HepG2 (cell line): Measurements from ENCODE around the gene ARHGEF3. TPM values are rescaled to one million over a fixed set of nuclear protein-coding genes. Genes with fewer than 3 reads are reported as not detected.
A peak's percentile ranks its signal among the peaks of the same experiment; 100 is the strongest.

ENCODE experiments used
- AHR ChIP-seq: IDR thresholded peaks from 2 replicates; pipeline ENCODE4 v1.6.1; 2018; ENCODE audit warnings: missing genetic modification reagents, missing compliant biosample characterization
- DNMT1 ChIP-seq: sonication (generic); formaldehyde crosslinking; IDR thresholded peaks from 2 replicates; pipeline ENCODE4 v1.5.1; 2020; ENCODE audit warnings: mild to moderate bottlenecking, missing genetic modification reagents
- EHMT2 ChIP-seq: fragments of 200-600 bp; sonication (generic); IDR thresholded peaks from 2 replicates; pipeline ENCODE4 v1.7.0; 2017; ENCODE audit warnings: antibody characterized with exemption, low read depth, low read length, borderline replicate concordance
- HMGA1 ChIP-seq: sonication (generic); formaldehyde crosslinking; conservative IDR thresholded peaks from 2 replicates; pipeline ENCODE4 v1.4.0; 2020; ENCODE audit warnings: missing genetic modification reagents
- KAT2B ChIP-seq: fragments of 150-350 bp; IDR thresholded peaks from 2 replicates; pipeline ENCODE4 v1.6.1; 2014; ENCODE audit warnings: low read depth, low read length, borderline replicate concordance
- KDM3A ChIP-seq: IDR thresholded peaks from 2 replicates; pipeline ENCODE4 v1.6.1; 2018; ENCODE audit warnings: low read depth, missing compliant biosample characterization
- KMT2B ChIP-seq: IDR thresholded peaks from 2 replicates; pipeline ENCODE4 v1.6.1; 2016; ENCODE audit warnings: missing genetic modification reagents, missing compliant biosample characterization
- PRMT3 ChIP-seq: sonication (generic); formaldehyde crosslinking; IDR thresholded peaks from 2 replicates; pipeline ENCODE4 v1.8.1; 2022; ENCODE audit warnings: low read depth, mild to moderate bottlenecking, moderate library complexity, missing genetic modification reagents, borderline replicate concordance
- SP5 ChIP-seq: IDR thresholded peaks from 2 replicates; pipeline ENCODE4 v1.6.1; 2016; ENCODE audit warnings: low read depth, borderline replicate concordance
- ZC3H13 ChIP-seq: sonication (generic); formaldehyde crosslinking; IDR thresholded peaks from 2 replicates; pipeline ENCODE4 v1.8.1; 2023; ENCODE audit warnings: mild to moderate bottlenecking, missing genetic modification reagents, moderate library complexity
- ZNF292 ChIP-seq: sonication (generic); formaldehyde crosslinking; IDR thresholded peaks from 2 replicates; pipeline ENCODE4 v1.8.1; 2022; ENCODE audit warnings: mild to moderate bottlenecking, low read depth, missing genetic modification reagents, borderline replicate concordance
- ZNF780A ChIP-seq: sonication (generic); formaldehyde crosslinking; IDR thresholded peaks from 2 replicates; pipeline ENCODE4 v1.8.0; 2022; ENCODE audit warnings: mild to moderate bottlenecking, missing genetic modification reagents, moderate library complexity
- polyA plus RNA-seq, 8 experiments: library from polyadenylated mRNA; depleted of rRNA in 3 of 8; stranded (reverse) in 7 of 8; unstranded in 1 of 8; fragments of >200 nt; fragmentation: Illumina TruSeq in 4 of 8; extraction: Trizol in 4 of 8; gene quantifications; 2 replicates each; pipeline versions ENCODE4 v1.2.1 to v1.2.3, GENCODE V29; 2011 to 2016; ENCODE audit warnings: low read depth in 4 of 8, missing spikeins in 1 of 8, mixed read lengths in 1 of 8; ENCODE audit not compliant: insufficient read depth in 1 of 8
- total RNA-seq, 5 experiments: library from RNA; depleted of rRNA; stranded (reverse); fragments of >200 nt; fragmentation: Illumina TruSeq; extraction: Trizol; gene quantifications; 2 replicates each; pipeline ENCODE4 v1.2.3, GENCODE V29; 2016; ENCODE audit warnings: low read depth in 1 of 5
- TF ChIP-seq, protein P1 (sequence below): sonication (generic); formaldehyde crosslinking; IDR thresholded peaks from 2 replicates; pipeline ENCODE4 v1.4.0; 2020; ENCODE audit warnings: missing genetic modification reagents
- TF ChIP-seq, protein P2 (sequence below): sonication (generic); formaldehyde crosslinking; conservative IDR thresholded peaks from 2 replicates; pipeline ENCODE4 v1.4.0; 2020; ENCODE audit warnings: missing genetic modification reagents
- TF ChIP-seq, protein P3 (sequence below), 2 experiments: sonication (generic) in 1 of 2; formaldehyde crosslinking in 1 of 2; IDR thresholded peaks; 2 replicates each; pipeline versions ENCODE4 v1.6.1 to v1.9.0; 2014 to 2022; ENCODE audit warnings: antibody characterized with exemption in 1 of 2, borderline replicate concordance in 1 of 2, inconsistent platforms in 1 of 2, low read depth in 1 of 2, missing genetic modification reagents in 1 of 2

Gene ARHGEF3
- total and polyA plus RNA-seq, 2 of the 13 experiments (the other 11 are each of a cell fraction or from before 2014, with no cell fraction given), result 14.8 to 23.1 TPM

DNA sequence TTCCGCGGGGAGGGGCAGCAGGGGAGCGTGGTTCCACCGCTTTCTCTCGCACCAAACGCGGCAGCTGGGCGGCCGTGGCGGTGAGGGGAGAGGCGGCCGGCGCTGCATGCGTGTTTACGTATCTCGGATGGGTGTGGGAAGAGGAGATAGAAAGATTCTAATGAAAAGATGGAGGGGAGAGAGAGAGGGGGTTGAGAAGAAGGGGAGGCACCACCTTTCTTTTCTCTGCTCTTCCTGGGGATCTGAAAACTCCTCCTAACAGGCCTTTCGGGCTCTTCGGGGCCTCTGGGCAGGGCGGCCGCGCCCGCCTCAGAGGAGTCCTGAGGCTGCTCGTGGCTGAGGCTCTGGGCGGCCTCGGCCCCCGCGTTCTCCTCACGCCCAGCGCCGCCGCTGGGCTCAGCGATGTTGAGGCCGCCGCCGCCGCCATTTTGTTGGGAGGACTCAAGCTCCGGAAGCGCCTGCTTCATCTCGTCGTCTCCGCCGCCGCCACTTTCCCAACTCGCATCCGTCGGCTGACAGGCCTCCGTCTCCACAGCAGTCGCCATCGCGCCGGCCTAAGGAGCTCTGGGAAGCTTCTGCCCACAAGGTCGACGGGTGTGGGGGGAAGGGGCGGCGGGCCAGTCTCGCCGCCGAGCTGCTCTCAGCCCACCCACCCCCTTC lies 119.2 kb downstream of the ARHGEF3 start (continued):
- TF ChIP-seq, protein P1, sequence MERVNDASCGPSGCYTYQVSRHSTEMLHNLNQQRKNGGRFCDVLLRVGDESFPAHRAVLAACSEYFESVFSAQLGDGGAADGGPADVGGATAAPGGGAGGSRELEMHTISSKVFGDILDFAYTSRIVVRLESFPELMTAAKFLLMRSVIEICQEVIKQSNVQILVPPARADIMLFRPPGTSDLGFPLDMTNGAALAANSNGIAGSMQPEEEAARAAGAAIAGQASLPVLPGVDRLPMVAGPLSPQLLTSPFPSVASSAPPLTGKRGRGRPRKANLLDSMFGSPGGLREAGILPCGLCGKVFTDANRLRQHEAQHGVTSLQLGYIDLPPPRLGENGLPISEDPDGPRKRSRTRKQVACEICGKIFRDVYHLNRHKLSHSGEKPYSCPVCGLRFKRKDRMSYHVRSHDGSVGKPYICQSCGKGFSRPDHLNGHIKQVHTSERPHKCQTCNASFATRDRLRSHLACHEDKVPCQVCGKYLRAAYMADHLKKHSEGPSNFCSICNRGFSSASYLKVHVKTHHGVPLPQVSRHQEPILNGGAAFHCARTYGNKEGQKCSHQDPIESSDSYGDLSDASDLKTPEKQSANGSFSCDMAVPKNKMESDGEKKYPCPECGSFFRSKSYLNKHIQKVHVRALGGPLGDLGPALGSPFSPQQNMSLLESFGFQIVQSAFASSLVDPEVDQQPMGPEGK (CRISPR knock-in tag), result peak; percentile 49; the same call in 1 of the 2 replicates
- TF ChIP-seq PRMT3, result 0 out of 2 replicates have a peak, but pooled peaks have one; percentile 11
- TF ChIP-seq ZNF780A (CRISPR knock-in tag), result 0 out of 2 replicates have a peak, but pooled peaks have one; percentile 64
- peak; percentile 93 for TF ChIP-seq ZC3H13
- no peak for TF ChIP-seq AHR (CRISPR knock-in tag)
- TF ChIP-seq KDM3A (CRISPR knock-in tag), result no peak
- no peak for TF ChIP-seq EHMT2
- TF ChIP-seq KMT2B (CRISPR knock-in tag), result peak; percentile 75
- no peak for TF ChIP-seq KAT2B
- TF ChIP-seq, protein P2, sequence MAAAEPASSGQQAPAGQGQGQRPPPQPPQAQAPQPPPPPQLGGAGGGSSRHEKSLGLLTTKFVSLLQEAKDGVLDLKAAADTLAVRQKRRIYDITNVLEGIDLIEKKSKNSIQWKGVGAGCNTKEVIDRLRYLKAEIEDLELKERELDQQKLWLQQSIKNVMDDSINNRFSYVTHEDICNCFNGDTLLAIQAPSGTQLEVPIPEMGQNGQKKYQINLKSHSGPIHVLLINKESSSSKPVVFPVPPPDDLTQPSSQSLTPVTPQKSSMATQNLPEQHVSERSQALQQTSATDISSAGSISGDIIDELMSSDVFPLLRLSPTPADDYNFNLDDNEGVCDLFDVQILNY (CRISPR knock-in tag), result no peak; the same call in 1 of the 2 replicates
- TF ChIP-seq HMGA1 (CRISPR knock-in tag), result no peak
- peak; percentile 70 for TF ChIP-seq ZNF292 (CRISPR knock-in tag)
- peak; percentile 31; the same call in 1 of the 2 replicates for TF ChIP-seq SP5
- TF ChIP-seq DNMT1 (CRISPR knock-in tag), result no peak; the same call in 1 of the 2 replicates
- TF ChIP-seq, protein P3, sequence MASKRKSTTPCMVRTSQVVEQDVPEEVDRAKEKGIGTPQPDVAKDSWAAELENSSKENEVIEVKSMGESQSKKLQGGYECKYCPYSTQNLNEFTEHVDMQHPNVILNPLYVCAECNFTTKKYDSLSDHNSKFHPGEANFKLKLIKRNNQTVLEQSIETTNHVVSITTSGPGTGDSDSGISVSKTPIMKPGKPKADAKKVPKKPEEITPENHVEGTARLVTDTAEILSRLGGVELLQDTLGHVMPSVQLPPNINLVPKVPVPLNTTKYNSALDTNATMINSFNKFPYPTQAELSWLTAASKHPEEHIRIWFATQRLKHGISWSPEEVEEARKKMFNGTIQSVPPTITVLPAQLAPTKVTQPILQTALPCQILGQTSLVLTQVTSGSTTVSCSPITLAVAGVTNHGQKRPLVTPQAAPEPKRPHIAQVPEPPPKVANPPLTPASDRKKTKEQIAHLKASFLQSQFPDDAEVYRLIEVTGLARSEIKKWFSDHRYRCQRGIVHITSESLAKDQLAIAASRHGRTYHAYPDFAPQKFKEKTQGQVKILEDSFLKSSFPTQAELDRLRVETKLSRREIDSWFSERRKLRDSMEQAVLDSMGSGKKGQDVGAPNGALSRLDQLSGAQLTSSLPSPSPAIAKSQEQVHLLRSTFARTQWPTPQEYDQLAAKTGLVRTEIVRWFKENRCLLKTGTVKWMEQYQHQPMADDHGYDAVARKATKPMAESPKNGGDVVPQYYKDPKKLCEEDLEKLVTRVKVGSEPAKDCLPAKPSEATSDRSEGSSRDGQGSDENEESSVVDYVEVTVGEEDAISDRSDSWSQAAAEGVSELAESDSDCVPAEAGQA (IDR thresholded peaks at IDR 0.05; ENCODE audit: low read depth), result peak; percentile 14; the same call in 1 of the 2 replicates
- TF ChIP-seq, protein P3 (CRISPR knock-in tag; IDR thresholded peaks at IDR 0.05; ENCODE audit: borderline replicate concordance), result no peak; the same call in 1 of the 2 replicates
